B cell (primary cell): ENCODE results near the gene CYP27A1.

ENCODE experiments used
- EZH2 ChIP-seq: IDR thresholded peaks from 2 replicates; pipeline ENCODE4 v1.6.1; 2012; ENCODE audit warnings: borderline replicate concordance, low read depth, mild to moderate bottlenecking, moderate library complexity, low read length; ENCODE audit not compliant: insufficient read depth, poor library complexity, severe bottlenecking
- TF ChIP-seq, protein P1 (sequence below): fragments of 200-600 bp; IDR thresholded peaks from one replicate; pipeline ENCODE4 v1.8.0; 2022; ENCODE audit warnings: antibody characterized with exemption, mild to moderate bottlenecking

DNA sequence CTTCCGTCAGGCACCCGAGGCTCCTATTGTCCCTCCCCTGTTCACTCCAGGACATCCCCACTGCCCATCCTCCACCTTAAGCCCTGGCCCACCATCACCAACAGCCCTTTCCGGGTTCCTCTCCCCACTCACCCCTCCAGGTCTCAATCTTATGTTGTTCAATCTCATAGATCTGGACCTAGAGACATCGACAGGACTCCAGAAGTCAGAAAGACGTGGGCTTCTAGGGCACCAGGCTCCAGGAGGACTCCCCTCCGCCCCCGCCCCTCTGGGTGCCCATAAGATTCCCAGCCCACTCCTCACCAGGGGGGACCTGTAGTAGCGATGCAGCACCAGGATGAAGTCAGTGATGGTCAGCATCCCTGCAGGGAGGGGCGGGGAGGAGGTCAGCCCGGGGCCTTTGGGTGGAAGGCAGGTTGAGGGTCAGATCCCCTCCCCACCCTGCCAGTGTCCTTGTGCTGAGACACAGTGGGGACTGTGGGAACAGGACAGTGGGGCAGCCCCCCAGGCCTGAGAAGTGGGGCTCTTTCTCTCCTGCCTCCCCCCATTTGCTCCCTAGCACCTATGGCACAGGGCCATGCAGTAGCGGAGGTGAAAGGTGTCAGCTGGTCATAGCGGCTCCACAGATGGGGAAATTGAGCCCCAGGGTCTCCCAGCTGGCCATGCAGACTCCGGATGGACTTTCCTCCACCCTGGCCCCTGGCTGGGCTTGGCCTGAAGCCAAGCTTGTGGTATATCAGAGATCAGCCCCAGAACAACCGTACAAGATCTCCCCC is 45.9 kb downstream of the CYP27A1 start:
- TF ChIP-seq, protein P1, sequence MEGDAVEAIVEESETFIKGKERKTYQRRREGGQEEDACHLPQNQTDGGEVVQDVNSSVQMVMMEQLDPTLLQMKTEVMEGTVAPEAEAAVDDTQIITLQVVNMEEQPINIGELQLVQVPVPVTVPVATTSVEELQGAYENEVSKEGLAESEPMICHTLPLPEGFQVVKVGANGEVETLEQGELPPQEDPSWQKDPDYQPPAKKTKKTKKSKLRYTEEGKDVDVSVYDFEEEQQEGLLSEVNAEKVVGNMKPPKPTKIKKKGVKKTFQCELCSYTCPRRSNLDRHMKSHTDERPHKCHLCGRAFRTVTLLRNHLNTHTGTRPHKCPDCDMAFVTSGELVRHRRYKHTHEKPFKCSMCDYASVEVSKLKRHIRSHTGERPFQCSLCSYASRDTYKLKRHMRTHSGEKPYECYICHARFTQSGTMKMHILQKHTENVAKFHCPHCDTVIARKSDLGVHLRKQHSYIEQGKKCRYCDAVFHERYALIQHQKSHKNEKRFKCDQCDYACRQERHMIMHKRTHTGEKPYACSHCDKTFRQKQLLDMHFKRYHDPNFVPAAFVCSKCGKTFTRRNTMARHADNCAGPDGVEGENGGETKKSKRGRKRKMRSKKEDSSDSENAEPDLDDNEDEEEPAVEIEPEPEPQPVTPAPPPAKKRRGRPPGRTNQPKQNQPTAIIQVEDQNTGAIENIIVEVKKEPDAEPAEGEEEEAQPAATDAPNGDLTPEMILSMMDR, result no peak
- no peak for TF ChIP-seq EZH2
